Neutrophil (primary cell): ENCODE data around the gene UPF1.

Source experiments
- H3K27ac ChIP-seq: fragments of 200-600 bp; sonication (generic); 2 replicates; pipeline ENCODE4 v1.5.1; 2016; ENCODE audit warnings: mild to moderate bottlenecking, moderate library complexity
- H3K27me3 ChIP-seq: fragments of 200-600 bp; sonication (generic); 2 replicates; pipeline ENCODE4 v1.6.0; 2016; ENCODE audit warnings: mild to moderate bottlenecking
- H3K36me3 ChIP-seq: fragments of 200-600 bp; sonication (generic); 2 replicates; pipeline ENCODE4 v1.5.1; 2017
- H3K4me1 ChIP-seq, 2 experiments: fragments of 200-600 bp in 1 of 2; sonication (generic) in 1 of 2; 1 replicate in 1 of 2; 2 replicates in 1 of 2; pipeline versions ENCODE4 v1.5.1 to v1.6.1; 2013 to 2016; ENCODE audit warnings: low read depth in 1 of 2, low read length in 1 of 2, mild to moderate bottlenecking in 1 of 2, moderate library complexity in 1 of 2; ENCODE audit not compliant: control insufficient read depth in 1 of 2, insufficient read depth in 1 of 2
- H3K4me3 ChIP-seq, 2 experiments: fragments of 200-600 bp in 1 of 2; sonication (generic) in 1 of 2; 1 replicate in 1 of 2; 2 replicates in 1 of 2; pipeline ENCODE4 v1.5.1; 2013 to 2016; ENCODE audit warnings: low read depth in 1 of 2, low read length in 1 of 2, mild to moderate bottlenecking in 1 of 2, moderate library complexity in 1 of 2
- H3K9me3 ChIP-seq: fragments of 200-600 bp; sonication (generic); 2 replicates; pipeline ENCODE4 v1.5.1; 2016
- CTCF ChIP-seq: fragments of 200-600 bp; sonication (generic); IDR thresholded peaks from 2 replicates; pipeline ENCODE4 v1.5.1; 2016; ENCODE audit warnings: antibody characterized with exemption

The UPF1 gene

GRCh38 chr19:18860725-18861124 is 29.0 kb downstream of the UPF1 start:
- H3K36me3 ChIP-seq = peaks cover 100% of the 10 kb centered on the region
- H3K27me3 ChIP-seq = no peaks in the 10 kb centered on the region
- H3K4me1 ChIP-seq = no peaks in the 10 kb centered on the region
- H3K4me3 ChIP-seq = no peak overlapping the region
- no peak overlapping the region for H3K27ac ChIP-seq
- no peaks in the 10 kb centered on the region for H3K9me3 ChIP-seq
- no peak for TF ChIP-seq CTCF

- TF ChIP-seq CTCF = no peak
- Histone ChIP-seq H3K27me3 (no peaks in the 10 kb centered on the region), H3K4me3 (no peak overlapping the region), H3K36me3 (peaks cover 100% of the 10 kb centered on the region), H3K9me3 (no peaks in the 10 kb centered on the region), H3K27ac (no peak overlapping the region), H3K4me1 (no peaks in the 10 kb centered on the region)
Measured at GRCh38 chr19:18861235-18861634, 29.5 kb downstream of the UPF1 start.

- no peaks in the 10 kb centered on the region for H3K9me3 ChIP-seq
- no peaks in the 10 kb centered on the region for H3K27me3 ChIP-seq
- TF ChIP-seq CTCF = no peak
- H3K4me3 ChIP-seq = no peak overlapping the region
- peaks cover 100% of the 10 kb centered on the region for H3K36me3 ChIP-seq
- H3K27ac ChIP-seq = no peak overlapping the region
- no peaks in the 10 kb centered on the region for H3K4me1 ChIP-seq
Measured at GRCh38 chr19:18861917-18862316, 30.2 kb downstream of the UPF1 start.

- peaks cover 100% of the 10 kb centered on the region for H3K36me3 ChIP-seq
- peaks cover 3% of the 10 kb centered on the region for H3K27me3 ChIP-seq
- no peaks in the 10 kb centered on the region for H3K4me1 ChIP-seq
- H3K4me3 ChIP-seq = no peak overlapping the region
- H3K9me3 ChIP-seq = no peaks in the 10 kb centered on the region
- no peak overlapping the region for H3K27ac ChIP-seq
- no peak for TF ChIP-seq CTCF
Measured at GRCh38 chr19:18862976-18863842, 31.4 kb downstream of the UPF1 start.

GRCh38 chr19:18863843-18864362 is 32.1 kb downstream of the UPF1 start:
- H3K36me3 ChIP-seq = peaks cover 97% of the 10 kb centered on the region
- TF ChIP-seq CTCF = no peak
- no peaks in the 10 kb centered on the region for H3K4me1 ChIP-seq
- no peaks in the 10 kb centered on the region for H3K9me3 ChIP-seq
- peaks cover 8% of the 10 kb centered on the region for H3K27me3 ChIP-seq
- peak overlapping the region; percentile 10 for H3K27ac ChIP-seq
- H3K4me3 ChIP-seq = no peak overlapping the region
